Stomach (tissue), 9 donors: ENCODE measurements around the gene NCAPD3. TPM values are rescaled to one million over a fixed set of nuclear protein-coding genes. Genes with fewer than 3 reads are reported as not detected.
"Not testable (repeated sequence)": the region's sequence is repeated elsewhere in the genome, so short reads cannot be mapped to it uniquely, and the experiment has no call there.

Experiments used
- DNase-seq, 2 donors: peaks; one replicate each; pipeline versions ENCODE4 v3.0.0 to v3.0.0-alpha.2; 2013 to 2019
- H3K27ac ChIP-seq, 5 donors: fragments of 200-600 bp in 4 of 5; sonication (generic) in 4 of 5; one replicate each; pipeline ENCODE4 v1.5.1; 2013 to 2019; ENCODE audit warnings: mild to moderate bottlenecking in 1 of 5, moderate library complexity in 1 of 5
- H3K27me3 ChIP-seq, 3 donors: fragments of 200-600 bp; sonication (generic); one replicate each; pipeline ENCODE4 v1.5.1; 2017 to 2019; ENCODE audit warnings: mixed run types in 1 of 3
- H3K36me3 ChIP-seq, 4 donors: fragments of 200-600 bp; sonication (generic); 1 replicate in 3 of 4; 2 replicates in 1 of 4; pipeline ENCODE4 v1.5.1; 2016 to 2019
- H3K4me1 ChIP-seq, 4 donors: fragments of 200-600 bp; sonication (generic); one replicate each; pipeline ENCODE4 v1.5.1; 2016 to 2019
- H3K4me3 ChIP-seq, 4 donors: fragments of 200-600 bp; sonication (generic) in 3 of 4; one replicate each; pipeline ENCODE4 v1.5.1; 2016 to 2019; ENCODE audit warnings: mild to moderate bottlenecking in 1 of 4
- H3K9me3 ChIP-seq, 4 donors: fragments of 200-600 bp; sonication (generic); one replicate each; pipeline ENCODE4 v1.5.1; 2016 to 2019
- EP300 ChIP-seq: sonication (generic); formaldehyde crosslinking; IDR thresholded peaks from one replicate; pipeline ENCODE4 v1.6.1; 2017; ENCODE audit warnings: antibody characterized with exemption
- POLR2A ChIP-seq, 4 donors: fragments of 450-650 bp; IDR thresholded peaks; one replicate each; pipeline ENCODE4 v1.6.1; 2016; ENCODE audit warnings: antibody characterized with exemption in 4 of 4, control low read depth in 2 of 4, mild to moderate bottlenecking in 1 of 4, moderate library complexity in 1 of 4
- POLR2AphosphoS5 ChIP-seq, 3 donors: sonication (generic); formaldehyde crosslinking; IDR thresholded peaks; one replicate each; pipeline ENCODE4 v1.6.1; 2016; ENCODE audit warnings: antibody characterized with exemption in 3 of 3
- WGBS, 5 donors: extraction: QIAGEN DNeasy Blood & Tissue Kit in 3 of 5; methylation state at CpG; one replicate each; pipeline versions ENCODE4 v1.1.5 to v1.1.7; 2013 to 2018; 5-methylcytosine and 5-hydroxymethylcytosine counted together
- intact Hi-C: fragments of 100-400 bp; cut with DNase I; formaldehyde crosslinking; loops from one replicate; pipeline ENCODE4 v1.15.1; 2023; ENCODE audit warnings: low total_unique reads
- polyA plus RNA-seq, 3 donors: library from polyadenylated mRNA; stranded (reverse); fragments of 200-250 nt; gene quantifications; one replicate each; pipeline ENCODE4 v1.2.3, GENCODE V29; 2013
- total RNA-seq, 5 donors: library from RNA; depleted of rRNA; stranded (reverse); fragments of >200 nt; gene quantifications; one replicate each; pipeline versions ENCODE4 v1.1.0 to v1.2.3, GENCODE V29; 2014 to 2016
- TF ChIP-seq, protein P1 (sequence below), 7 experiments: fragments of 450-650 bp in 4 of 7; fragments of 200-600 bp in 3 of 7; sonication (generic) in 3 of 7; IDR thresholded peaks; one replicate each; pipeline ENCODE4 v1.5.1; 2016 to 2019; ENCODE audit warnings: antibody characterized with exemption in 7 of 7, control low read depth in 2 of 7, mild to moderate bottlenecking in 1 of 7
- donor health status: healthy with polysubstance abuse.
- donor health status: Bipolar disorder and iron deficiency.
- donor health status: healthy.

Gene NCAPD3
- total and polyA plus RNA-seq, 8 donors = 3.3 to 27.8 (median 10.2) TPM

DNA sequence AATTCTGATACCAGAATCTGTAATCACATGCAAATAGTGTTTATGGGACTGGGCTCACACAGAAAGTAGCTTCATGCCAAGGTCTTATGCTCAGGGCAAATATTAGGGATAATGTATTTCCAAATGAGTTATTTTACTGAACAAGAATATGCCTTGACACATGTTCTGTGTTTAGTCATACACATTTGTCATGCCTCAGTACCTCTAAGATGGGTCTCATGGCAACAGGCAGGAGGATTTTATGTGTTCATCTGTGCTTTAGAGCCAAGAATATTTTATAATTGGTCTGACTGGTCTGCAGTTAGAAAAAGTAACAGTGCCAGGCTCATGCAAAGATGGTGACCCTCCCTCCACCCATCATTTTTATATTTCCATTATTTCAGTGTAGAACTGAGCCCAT is 105.8 kb downstream of the NCAPD3 start:
- TF ChIP-seq EP300 = no peak
- no peak for TF ChIP-seq POLR2A (IDR thresholded peaks at IDR 0.05)
- TF ChIP-seq POLR2AphosphoS5 (IDR thresholded peaks at IDR 0.05) = no peak
- TF ChIP-seq, protein P1, sequence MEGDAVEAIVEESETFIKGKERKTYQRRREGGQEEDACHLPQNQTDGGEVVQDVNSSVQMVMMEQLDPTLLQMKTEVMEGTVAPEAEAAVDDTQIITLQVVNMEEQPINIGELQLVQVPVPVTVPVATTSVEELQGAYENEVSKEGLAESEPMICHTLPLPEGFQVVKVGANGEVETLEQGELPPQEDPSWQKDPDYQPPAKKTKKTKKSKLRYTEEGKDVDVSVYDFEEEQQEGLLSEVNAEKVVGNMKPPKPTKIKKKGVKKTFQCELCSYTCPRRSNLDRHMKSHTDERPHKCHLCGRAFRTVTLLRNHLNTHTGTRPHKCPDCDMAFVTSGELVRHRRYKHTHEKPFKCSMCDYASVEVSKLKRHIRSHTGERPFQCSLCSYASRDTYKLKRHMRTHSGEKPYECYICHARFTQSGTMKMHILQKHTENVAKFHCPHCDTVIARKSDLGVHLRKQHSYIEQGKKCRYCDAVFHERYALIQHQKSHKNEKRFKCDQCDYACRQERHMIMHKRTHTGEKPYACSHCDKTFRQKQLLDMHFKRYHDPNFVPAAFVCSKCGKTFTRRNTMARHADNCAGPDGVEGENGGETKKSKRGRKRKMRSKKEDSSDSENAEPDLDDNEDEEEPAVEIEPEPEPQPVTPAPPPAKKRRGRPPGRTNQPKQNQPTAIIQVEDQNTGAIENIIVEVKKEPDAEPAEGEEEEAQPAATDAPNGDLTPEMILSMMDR (IDR thresholded peaks at IDR 0.05) = no peak
- H3K4me3 ChIP-seq = no peak overlapping the region
- H3K36me3 ChIP-seq = no peaks in the 10 kb centered on the region
- intact Hi-C loops = no loop called here
- H3K27ac ChIP-seq = peak overlapping the region in 1 of 5 donors; percentile 88
- DNase-seq = no peak
- no peaks in the 10 kb centered on the region for H3K9me3 ChIP-seq
- peaks cover 0 to 2% (median 0%) of the 10 kb centered on the region in 3 donors for H3K27me3 ChIP-seq
- peaks cover 5 to 53% (median 28%) of the 10 kb centered on the region in 4 donors for H3K4me1 ChIP-seq

DNA sequence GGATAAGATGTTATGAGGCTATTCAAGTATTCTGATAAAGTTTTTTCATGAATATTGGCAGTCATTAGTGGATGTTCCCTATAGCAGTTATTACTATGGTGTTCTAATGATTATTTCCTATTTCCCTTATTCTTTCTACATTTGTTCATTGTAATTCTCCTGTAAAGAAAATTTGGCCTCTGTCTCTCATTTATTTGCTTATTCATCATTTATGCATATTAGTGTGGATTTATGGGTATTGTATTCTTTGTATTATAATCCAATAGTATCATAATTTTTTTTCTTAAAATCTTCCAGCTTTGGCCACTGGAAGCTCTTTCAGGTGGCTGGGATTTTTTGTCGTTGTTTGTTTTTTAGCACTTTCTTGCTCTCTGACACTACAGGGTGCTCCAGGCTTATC is 107.6 kb downstream of the NCAPD3 start:
- Histone ChIP-seq H3K36me3 (no peaks in the 10 kb centered on the region), H3K4me3 (no peak overlapping the region), H3K27me3 (no peaks in the 10 kb centered on the region), H3K27ac (no peak overlapping the region), H3K4me1 (peaks cover 5 to 41% (median 14%) of the 10 kb centered on the region in 4 donors), H3K9me3 (no peaks in the 10 kb centered on the region)
- WGBS, 5 donors = 82 to 90% (median 86%) methylated on average over 1 of the region's 1 CpG
- intact Hi-C loops = no loop called here
- TF ChIP-seq POLR2AphosphoS5 (IDR thresholded peaks at IDR 0.05) (no peak), POLR2A (IDR thresholded peaks at IDR 0.05) (no peak), EP300 (no peak)
- TF ChIP-seq, protein P1 (IDR thresholded peaks at IDR 0.05) = no peak
- DNase-seq = no peak

DNA sequence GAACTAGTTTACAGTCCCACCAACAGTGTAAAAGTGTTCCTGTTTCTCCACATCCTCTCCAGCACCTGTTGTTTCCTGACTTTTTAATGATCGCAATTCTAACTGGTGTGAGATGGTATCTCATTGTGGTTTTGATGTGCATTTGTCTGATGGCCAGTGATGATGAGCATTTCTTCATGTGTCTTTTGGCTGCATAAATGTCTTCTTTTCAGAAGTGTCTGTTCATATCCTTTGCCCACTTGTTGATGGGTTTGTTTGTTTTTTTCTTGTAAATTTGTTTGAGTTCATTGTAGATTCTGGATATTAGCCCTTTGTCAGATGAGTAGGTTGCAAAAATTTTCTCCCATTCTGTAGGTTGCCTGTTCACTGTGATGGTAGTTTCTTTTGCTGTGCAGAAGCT is 110.0 kb downstream of the NCAPD3 start:
- H3K4me1 ChIP-seq = peaks cover 0 to 17% (median 0%) of the 10 kb centered on the region in 4 donors
- intact Hi-C loops, H3K27me3 ChIP-seq, H3K27ac ChIP-seq, H3K4me3 ChIP-seq, DNase-seq, H3K36me3 ChIP-seq, H3K9me3 ChIP-seq: not testable (repeated sequence)
- WGBS, 5 donors = 88 to 100% (median 100%) methylated on average over 1 of the region's 1 CpG

DNA sequence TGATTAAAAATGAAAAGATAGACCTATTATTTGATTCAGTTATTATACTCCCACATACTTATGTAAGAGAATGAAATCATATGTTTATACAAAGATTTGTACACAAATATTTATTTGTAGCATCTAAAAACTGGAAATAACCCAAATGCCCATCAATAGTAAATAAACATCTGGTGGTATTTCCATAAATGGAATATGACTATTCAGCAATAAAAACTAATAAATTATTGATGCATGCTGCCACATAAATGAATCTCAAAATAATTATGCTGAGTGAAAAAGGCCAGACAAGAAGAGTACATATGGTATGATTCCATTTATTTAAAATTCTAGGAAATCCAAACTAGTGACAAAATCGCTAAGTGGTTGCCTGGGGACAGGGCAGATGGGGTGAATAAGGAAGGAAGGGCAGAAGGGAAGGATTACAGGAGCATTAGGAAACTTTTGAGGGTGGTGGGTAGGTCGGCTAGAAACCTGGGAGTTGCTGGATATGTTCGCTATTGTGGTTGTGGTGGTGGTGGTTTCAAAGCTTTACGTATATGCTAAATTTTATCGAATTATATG is 113.4 kb downstream of the NCAPD3 start:
- Histone ChIP-seq H3K27me3 (no peaks in the 10 kb centered on the region), H3K36me3 (no peaks in the 10 kb centered on the region), H3K27ac (no peak overlapping the region), H3K4me1 (no peaks in the 10 kb centered on the region), H3K9me3 (peaks cover 0 to 10% (median 0%) of the 10 kb centered on the region in 4 donors), H3K4me3 (no peak overlapping the region)
- intact Hi-C loops = no loop called here
- 88 to 90% (median 88%) methylated on average over 5 of the region's 5 CpGs for WGBS, 5 donors
- no peak for TF ChIP-seq POLR2A (IDR thresholded peaks at IDR 0.05)
- DNase-seq = no peak

Other genes with a start within 250 kb of the NCAPD3 start
- 10 to 100 TPM; 18.5 to 83.4 (median 44.2) TPM for gene JAM3, start 154.9 kb downstream of the NCAPD3 start, total RNA-seq
- gene JAM3, start 154.9 kb downstream of the NCAPD3 start, polyA plus RNA-seq = 10 to 100 TPM in 1 of 3 donors, 1 to 10 TPM in 2; 4.0 to 10.8 (median 5.7) TPM
- gene VPS26B, start 704 bp upstream of the NCAPD3 start, total RNA-seq = 10 to 100 TPM; 11.7 to 90.4 (median 28.5) TPM
- gene VPS26B, start 704 bp upstream of the NCAPD3 start, polyA plus RNA-seq = 10 to 100 TPM; 15.6 to 19.7 (median 18.5) TPM
- gene THYN1, start 29.4 kb upstream of the NCAPD3 start, total RNA-seq = 10 to 100 TPM in 4 of 5 donors, 1 to 10 TPM in 1; 4.6 to 56.2 (median 19.1) TPM
- 10 to 100 TPM; 42.0 to 62.1 (median 49.5) TPM for gene THYN1, start 29.4 kb upstream of the NCAPD3 start, polyA plus RNA-seq
- gene ACAD8, start 29.6 kb upstream of the NCAPD3 start, total RNA-seq = 10 to 100 TPM; 24.3 to 44.6 (median 29.7) TPM
- gene ACAD8, start 29.6 kb upstream of the NCAPD3 start, polyA plus RNA-seq = 10 to 100 TPM; 15.1 to 19.7 (median 18.6) TPM
- gene GLB1L3, start 52.4 kb upstream of the NCAPD3 start, total RNA-seq = not detected
- gene GLB1L3, start 52.4 kb upstream of the NCAPD3 start, polyA plus RNA-seq = under 1 TPM in 1 of 3 donors, not detected in 2; 0.08 TPM
- gene GLB1L2, start 108.0 kb upstream of the NCAPD3 start, total RNA-seq = 10 to 100 TPM in 2 of 5 donors, 1 to 10 TPM in 3; 4.7 to 19.2 (median 9.1) TPM
- 1 to 10 TPM; 2.1 to 4.2 (median 2.8) TPM for gene GLB1L2, start 108.0 kb upstream of the NCAPD3 start, polyA plus RNA-seq
- gene B3GAT1, start 188.3 kb upstream of the NCAPD3 start, total RNA-seq = 10 to 100 TPM in 3 of 5 donors, not detected in 2; 21.0 to 34.4 (median 25.8) TPM
- 10 to 100 TPM in 2 of 3 donors, 1 to 10 TPM in 1; 5.3 to 16.3 (median 12.6) TPM for gene B3GAT1, start 188.3 kb upstream of the NCAPD3 start, polyA plus RNA-seq